ENCODE data around the gene NSDHL.
"Not testable (repeated sequence)": the region's sequence is repeated elsewhere in the genome, so short reads cannot be mapped to it uniquely, and the experiment has no call there.

The NSDHL gene

DNA sequence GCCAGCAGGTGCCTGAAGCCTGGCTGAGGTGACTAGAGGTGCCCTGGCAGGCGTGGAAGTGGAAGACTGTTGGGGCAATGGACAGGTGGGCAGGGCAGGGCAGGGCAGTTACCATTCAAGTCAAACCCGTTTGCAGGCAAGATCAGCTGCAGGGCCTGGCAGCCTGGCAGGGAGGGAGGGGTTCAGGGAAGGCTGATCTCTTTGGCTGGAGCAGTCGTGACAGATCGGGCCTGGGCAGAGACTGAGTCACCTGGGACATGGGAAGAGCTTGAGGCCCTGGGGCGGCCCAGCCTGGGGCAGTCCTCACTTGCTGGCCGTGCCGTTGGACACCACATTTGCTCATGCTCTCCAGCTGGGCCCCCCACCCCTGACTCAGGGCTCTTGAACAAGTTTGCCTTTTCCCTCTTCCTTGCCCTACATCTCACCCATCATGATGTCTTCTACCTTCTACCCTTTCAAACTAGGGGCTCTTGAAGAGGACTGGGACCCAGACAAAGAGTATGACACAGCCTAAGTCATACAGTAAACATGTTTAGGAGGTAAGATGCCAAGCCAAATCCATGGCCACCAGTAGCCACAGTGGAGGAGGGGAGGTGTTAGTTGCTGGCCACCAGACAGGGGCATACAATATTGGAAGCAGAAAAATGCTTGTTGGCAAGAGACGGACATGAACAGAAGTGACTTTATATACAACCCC is 65.0 kb downstream of the NSDHL start:
- DNase-seq = no peak

DNA sequence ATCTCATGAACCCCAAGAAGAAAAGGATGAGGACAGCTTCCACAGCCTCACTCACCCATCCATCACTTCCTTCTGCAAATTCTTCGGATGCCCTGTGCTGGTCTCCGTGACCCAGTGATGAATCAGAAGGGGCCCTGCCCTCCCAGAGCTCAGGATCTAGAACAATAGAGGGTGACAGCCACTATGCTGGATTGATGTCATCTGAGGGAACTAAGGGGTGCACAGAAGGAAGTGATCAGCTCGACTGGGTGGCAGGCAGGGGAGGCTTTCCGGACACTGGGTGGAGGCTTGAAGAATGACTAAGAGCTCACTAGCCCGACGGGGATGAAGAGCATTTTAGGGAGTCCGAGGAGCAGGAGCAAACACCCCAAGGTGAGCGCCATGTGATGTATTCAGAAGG is 65.6 kb downstream of the NSDHL start:
- DNase-seq = no peak

DNA sequence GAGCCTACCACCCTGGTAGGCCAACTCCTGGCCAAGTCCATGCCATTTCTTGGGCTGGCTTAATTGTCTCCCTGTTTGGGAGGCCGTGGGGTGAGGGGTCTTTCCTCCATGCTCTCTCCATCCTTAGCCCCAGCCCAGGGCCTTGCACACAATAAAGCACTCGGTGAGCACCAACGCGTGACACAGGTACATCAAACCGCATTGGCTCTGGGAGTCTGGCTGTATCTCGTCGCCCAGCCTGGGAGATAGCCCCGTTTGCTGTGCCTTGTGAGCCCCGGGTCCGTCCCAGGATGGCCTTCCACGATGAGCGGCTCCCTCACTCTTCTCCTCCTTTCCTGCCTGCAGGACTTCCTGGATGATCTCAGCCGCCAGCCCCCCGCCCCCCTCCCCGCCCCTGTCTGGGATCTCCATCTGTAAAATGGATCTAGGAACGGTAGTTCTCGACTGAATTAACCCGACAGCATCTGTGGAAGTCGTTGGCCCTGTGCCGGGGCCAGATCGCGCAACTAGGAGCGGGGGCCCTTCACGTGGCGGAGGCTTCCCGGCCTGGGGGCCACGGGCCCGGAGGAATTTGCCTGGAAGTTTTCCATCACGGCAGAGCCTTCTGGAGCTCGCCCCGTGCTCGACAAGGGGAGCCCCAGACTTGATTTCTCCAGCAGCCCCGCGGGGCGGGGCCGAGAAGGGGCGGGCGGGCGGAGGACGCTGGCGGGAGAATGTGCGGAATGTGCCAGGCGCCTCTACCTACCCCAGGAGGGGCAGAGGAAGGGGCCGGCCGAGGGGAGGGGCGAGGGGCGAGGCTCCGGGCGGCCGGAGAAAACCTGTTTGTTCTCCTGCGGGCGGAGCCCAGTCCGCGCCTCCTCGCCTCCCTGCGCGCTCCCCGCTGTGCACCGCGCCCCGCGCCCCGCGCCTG is 66.6 kb downstream of the NSDHL start, which contains the start of gene ZNF185:
Gene ZNF185 (plus strand): TSS at position 846 of the 910 bp plus-strand sequence. CDS start 16,423 bp downstream, outside the sequence.
- DNase-seq = no peak

DNA sequence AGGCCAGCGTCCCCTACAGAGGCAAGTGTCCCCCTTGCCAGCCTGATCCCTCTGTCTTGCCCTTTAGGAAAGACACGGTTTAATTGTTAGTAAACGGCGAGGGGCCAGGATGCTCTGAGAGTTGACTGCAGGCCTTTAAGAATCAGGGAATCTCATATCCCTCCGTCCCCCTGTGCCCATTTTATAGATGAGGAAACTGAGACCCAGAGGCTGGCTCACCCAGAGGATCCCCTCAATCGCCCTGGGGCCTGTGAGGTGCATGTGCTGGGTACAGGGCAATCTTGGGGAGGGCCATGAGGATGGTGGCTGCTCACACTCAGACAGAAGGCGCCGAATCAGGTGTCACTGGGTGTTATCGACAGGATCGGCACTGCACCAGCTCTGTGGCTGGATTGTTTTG is 67.6 kb downstream of the NSDHL start:
- DNase-seq = no peak

DNA sequence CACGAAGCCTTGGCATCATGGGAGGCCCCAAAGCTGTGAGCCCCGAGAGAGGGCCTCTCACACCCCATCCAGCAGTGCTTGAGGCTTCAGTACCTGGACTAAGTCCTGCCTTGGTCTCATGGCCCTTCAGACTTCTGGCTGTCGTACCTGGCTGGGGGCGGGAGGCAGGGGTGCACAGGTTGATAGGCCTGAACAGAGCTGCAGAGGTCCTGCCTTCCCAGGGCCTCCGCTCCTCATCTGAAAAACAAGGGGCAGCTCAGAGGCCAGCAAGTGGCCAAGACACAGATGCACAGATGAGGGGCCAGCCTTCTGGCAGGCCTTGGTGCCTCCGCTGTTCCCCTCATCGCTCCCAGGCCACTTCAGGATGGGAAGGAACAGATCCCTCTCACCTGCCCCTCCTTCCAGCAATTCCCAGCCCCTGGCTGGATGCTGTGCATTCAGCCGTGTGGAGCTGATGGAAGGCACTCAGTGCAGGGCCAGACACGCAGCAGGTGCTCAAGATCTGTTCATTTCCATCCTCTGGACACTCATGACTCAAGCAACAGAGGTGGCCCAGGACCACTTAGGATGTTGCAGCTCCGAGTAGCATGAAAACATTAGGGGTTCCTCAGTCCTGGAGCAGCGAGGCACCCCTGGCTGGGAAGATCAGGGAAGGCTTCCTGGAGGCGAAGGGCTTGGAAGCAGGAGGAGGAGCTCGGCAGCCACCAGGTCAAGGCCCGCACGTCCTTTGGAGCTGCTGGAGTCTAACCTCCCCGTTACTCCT is 68.4 kb downstream of the NSDHL start:
- DNase-seq = no peak

DNA sequence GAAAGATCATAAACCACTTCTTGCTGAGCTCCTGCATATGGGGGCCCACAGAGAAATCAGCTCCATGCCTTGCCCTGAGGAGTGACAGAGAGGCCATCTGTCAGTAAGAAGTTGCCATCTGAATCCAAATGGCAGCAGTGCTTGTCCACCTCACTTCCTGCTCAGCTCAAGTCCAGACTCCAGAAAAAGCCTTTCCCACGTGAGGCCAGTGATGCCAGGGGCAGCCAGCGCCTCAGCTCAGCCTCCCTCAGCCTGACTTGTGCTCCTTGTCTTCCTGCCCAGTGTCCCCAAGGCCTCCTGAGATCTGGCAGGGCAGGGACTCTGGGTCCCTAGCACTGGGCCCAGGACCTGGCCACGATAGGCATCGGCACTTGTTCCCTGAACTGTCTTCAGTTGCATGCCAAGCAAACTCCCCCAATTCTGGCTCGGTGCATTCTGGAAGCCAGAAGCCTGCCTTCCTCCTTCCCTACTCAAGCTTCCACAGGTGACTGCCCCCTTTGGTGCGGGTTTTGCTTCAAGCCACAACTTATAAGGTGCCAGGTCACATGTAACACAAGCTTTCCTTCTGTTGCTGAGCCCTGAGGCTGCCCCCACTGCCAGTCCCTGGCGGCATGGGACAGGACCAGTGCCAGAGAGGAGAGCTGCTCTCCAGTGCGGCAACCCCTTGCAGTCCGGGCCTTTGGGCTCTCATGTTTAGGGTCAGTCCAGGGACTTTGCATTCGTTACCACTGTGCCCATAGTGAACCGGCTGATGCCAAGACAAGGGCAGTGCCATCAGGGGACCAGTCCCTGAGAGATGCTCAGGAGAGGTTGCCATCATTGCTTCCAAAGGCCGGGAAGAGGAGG is 69.2 kb downstream of the NSDHL start:
- no peak for DNase-seq

DNA sequence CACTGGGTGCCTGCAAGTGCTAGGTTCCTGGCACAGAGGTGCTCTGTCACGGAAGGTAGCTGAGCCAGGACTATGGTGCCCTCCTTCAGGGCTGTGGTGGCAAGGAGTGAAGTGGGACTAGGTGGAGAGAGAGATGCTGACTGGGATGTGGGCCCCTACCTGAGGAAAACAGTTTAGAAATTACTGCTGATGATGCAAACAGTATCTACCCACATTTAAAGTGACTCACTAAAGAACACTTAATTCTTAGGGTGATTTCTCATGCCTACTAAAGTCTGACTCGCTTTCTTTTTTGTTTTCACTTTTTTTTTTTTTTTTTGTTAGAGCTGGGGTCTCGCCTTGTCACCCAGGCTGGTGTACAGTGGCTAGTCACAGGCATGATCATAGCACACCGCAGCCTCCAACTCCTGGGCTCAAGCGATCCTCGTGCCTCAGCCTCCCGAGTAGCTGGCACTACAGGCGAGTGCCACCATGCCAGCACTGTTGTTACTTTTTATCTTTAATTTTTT is 70.1 kb downstream of the NSDHL start:
- DNase-seq = no peak

DNA sequence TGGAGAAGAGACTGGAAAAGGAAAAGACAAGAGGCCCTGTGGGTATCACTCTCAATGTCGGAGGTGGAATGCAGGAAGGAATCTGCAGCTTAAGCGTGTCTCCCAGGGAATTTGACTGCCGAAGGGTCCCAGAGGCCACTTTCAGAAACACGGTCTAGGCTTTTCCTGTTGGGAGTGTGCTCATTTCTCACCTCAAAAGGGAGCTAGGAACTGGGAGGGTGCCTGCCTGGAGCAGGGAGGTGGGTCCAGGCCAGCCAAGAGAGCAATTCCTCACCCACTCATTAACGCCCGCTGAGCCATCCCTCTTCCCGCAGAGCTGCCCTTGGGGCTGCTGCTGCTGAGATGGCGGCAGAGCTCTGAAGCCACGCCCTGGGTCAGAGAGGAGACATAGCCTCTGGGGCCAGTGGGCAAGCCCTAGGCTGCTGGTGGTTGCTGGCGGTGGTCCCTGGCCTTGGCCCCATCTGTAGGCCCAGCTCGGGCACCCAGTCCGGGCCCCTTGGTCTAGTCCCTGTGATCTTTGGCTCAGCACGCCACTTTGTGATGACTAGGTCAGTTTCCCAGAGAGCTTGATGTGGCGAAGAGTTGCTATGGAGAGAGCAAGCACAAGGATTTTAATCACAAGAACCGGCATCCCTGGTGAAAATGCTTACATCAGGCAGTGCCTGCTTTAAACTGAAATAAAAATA is 71.1 kb downstream of the NSDHL start:
- DNase-seq = no peak

DNA sequence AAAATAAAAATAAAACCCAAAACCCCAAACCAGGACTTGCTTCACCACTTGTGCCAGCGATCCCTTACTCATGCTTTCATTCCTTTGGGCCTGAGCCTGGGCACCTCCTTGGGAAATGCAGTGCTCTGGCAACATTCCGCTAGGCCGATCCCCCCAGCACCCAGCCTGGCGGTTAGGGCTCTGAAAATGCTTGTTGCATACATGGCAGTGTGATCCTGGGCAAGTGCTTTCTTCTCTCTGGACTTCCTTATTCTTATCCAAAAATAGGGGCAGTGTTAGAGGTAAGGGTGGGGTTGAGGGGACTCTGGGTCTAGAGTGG is 71.6 kb downstream of the NSDHL start:
- DNase-seq = no peak

DNA sequence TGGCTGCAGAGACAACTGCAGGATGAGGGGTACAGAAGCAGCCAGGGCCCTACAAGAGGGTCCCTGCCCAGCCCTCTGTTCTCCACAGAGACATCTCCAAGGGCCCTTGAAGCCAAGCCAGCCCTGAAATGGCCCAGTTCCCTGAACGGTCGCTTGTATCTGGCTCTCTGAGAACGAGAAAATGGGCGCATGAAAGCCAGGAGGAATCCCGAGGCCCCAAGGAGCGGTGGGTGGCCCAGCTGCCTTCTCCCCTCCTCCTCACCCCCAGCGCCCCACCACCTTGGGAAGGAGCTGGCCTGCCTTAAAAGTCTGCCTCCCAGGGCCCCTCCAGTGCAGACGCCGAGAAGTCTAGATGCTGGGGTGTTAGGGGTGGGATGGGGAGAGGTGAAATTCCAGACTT is 72.7 kb downstream of the NSDHL start:
- DNase-seq = no peak

DNA sequence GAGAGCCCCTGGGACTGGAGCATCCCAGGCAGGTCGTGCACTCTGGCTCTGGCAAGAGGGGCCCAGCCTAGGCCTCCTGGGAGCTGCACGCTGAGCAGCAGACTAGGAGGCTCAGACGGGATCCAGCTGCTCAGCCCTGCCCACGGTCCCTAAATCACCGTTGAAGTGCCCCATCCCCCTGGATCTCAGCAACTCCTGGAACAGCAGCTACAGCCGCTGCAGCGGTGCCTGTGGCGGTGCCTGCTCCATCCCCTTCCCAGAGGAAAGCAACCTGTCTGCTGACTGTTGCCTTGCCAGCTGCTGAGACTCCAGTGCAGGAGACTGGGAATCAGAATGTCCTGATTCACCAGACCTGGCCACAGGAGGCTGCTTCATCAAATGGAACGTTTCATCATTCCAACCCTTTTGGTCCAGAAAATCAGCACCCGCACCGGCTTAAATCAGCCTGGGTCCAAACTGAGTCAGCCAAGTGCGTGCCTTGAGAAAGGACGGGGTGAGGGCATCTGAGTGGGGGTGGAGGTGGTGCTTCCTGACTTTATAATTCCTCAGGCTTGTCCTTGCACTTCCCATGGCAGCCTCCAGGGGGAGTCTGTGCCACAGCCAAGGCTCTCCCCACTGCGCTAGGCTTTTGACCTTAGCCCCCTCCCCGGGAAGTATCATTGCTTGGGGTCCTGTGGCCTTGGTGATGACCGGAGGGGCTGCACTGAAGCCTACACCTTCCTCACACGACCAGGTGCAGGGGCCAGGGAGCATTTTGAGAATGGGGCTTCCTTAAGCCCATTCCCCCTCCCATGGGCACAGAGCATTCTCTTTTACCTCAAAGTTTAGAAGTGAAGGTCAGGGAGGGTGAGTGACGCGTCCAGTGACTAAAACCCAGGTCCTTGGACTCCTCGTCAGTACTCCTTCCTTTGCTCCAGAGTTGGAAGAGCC is 73.6 kb downstream of the NSDHL start:
- DNase-seq = peak; percentile 5

DNA sequence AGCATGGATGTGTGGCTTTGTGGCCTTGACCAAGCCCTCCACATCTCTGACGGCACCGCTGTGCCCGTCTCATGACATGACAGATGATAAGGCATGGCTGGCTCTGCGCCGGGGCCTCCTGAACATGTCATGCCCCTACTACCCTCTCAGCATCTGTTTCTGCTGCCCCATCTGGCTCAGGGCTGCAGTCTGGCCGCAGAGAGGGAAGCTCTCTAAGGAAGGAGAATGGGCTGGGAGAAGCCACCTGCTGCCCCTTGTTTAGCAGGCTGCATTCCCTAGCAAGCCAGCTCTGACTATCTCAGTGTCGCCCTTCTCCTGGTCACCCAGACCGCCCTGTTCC is 74.2 kb downstream of the NSDHL start:
- DNase-seq = no peak

DNA sequence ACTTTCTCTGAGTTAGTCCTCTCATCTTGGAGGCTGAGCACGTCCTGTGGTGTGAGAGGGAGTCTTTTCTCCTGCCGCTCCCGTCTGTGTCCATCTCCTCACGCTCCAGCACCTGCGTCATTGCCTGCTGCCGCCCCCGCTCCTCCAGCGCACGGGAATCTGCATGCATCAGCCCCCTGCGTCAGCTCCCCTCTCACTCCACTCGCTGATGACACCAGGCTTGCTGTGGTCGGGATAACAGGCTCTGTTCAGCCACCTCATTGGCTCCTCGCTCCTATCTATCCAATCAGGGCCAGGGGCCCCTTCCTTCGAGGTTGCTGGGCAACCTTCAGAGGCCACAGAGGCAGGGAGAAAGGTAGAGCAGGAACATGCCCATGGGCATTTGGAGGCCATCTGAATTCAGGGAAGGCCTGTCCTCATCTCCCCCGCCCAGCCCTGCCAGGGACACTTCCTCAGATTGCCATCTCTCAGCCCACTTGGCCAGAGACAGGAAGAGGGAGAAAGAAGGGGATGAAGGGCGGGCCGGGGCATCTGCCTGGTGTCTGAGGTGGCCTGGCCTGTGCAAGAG is 76.3 kb downstream of the NSDHL start:
- no peak for DNase-seq

DNA sequence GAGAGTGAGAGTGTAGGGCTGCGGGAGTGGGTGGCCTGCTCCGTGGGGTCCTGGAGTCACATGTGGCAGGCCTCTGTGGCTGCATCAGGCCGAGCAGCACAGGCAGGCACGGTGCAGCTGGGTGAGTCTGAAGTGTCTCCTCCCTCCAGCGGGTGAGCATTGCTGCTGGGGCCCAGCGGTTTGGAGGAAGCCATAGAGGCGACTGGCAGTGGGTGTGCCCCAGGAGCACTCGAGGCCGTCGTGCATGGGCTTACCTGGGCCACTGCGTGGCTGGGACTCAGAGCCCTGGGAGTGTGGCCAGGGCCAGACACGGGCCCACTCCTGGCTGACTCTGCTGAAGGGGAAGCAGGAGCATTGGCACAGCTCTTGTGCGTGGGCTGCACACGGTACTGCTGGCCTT is 77.6 kb downstream of the NSDHL start:
- no peak for DNase-seq

DNA sequence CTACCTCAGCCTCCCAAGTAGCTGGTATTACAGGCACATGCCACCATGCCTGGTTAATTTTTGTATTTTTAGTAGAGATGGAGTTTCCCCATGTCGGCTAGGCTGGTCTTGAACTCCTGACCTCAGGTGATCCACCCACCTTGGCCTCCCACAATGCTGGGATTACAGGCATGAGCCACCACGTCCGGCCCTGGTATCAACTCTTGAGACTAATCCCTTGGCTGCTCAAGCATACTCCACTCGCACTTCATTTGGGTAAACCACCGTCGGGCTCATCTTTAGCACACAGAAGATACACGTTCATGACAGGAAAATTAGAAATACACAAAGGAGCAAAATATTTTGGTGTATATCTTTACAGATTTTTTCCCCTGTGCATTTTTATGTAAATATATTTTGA is 79.2 kb downstream of the NSDHL start:
- DNase-seq = not testable (repeated sequence)

DNA sequence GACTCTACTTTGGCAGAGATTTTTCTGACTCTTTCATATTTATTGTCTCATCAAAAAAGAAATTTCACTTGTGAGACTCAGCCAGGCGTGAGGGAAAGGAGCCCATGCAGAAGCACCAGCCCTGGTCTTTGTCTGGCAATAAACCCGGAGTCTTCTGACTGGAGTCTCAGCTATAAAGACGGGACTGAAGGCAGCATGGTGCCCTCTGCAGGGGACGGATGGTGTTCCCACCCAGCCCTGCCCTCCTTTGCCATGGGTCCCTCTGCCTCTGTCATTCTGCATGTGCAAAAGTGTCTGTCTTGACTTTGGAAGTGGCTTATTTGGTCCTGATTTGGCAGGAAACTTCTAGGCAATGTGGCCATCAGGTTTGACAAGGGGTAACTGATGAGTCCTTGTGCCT is 81.2 kb downstream of the NSDHL start:
- DNase-seq = no peak

DNA sequence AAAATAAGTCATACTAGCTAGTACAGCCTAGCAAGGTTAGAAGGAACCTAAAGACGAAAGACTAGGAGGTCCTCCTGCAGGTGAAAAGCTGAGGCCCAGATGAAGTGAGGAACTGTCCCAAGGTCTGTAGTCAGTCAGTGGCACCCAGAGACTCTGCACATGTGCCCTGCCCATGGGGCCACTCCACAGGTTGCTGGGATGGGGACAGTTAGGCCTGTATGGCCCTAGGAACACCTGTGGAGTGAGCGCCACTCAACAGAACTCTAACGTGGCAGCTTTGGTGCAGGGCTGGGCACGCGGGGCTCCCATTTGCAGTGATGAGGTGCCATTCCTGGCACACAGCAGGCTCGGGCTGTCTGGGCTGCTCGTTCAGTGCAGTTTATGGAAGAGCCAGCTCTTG is 81.8 kb downstream of the NSDHL start:
- no peak for DNase-seq

DNA sequence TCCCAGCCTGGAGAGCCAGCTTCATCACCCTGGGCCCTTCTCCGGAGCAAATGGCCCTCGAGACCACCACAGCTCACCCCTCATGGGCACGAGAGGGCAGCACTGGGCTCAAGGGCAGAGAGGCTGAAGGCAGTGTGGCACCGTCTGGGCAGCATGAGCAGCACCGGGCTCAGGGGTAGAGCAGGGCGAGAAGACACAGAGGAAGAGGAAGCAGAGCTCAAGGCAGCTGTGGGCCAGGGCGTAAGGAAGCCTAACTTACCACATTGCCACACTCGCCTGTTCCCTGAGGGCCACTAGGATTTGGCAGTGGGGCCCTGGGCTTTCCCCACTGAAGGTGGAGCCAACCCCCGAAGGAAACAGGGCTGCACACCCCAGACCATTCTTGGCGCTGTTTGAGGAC is 82.5 kb downstream of the NSDHL start:
- DNase-seq = no peak

DNA sequence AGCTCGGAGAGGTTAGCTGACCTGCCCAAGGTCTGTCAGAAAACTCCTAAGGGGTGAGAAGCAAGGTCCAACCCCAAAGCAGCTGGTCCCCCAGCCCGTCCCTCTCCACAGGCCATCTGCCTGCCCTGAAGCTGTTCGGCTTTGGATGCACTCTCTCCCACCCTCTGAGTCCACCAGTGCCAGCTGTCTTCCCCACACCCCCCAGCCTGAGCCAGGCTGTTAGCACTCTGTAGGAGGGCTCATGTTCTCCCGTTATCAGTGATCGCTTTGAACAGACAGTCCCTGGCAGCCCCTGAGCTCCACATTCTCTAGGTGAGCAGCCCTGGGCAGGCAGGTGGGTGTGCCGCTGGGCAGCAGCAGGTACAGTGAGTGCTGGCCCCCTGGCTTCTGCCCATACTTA is 83.0 kb downstream of the NSDHL start:
- no peak for DNase-seq

DNA sequence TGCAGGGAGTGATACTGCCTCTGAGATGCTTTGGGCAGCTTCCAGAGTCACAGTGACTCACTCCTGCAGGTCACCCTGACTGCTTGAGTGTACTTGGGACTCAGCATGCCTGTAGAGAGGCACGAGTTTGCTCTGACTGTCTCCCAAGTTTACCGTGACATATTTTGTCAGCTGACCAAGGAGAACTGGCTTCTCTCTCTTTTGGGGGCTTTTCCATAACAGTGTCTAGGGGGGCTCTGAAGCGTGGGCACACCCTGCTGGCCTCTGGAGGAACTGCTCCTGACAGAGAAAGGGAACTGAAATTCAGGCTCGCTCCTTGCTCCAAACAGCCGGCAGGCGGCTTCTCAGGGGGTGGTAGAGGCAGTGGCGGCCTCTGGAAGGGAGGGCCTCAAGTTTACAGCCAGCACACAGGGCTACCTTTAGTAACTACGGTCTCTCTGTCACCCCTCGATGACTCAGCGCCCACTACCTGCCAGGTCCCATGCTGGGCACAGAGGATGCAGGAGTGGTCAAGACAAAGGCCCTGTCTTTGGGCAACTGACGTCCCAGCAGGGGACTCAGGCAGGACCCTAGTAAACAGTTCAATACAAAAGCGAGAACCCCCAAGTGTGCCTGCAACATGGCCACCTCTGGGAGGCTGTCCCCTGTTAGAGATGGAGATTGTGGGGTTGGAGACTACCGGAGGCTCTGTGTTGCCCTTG is 84.8 kb downstream of the NSDHL start:
- peak; percentile 1 for DNase-seq
